ENCODE measurements around the gene PLD3.

- TF ChIP-seq, protein P1, sequence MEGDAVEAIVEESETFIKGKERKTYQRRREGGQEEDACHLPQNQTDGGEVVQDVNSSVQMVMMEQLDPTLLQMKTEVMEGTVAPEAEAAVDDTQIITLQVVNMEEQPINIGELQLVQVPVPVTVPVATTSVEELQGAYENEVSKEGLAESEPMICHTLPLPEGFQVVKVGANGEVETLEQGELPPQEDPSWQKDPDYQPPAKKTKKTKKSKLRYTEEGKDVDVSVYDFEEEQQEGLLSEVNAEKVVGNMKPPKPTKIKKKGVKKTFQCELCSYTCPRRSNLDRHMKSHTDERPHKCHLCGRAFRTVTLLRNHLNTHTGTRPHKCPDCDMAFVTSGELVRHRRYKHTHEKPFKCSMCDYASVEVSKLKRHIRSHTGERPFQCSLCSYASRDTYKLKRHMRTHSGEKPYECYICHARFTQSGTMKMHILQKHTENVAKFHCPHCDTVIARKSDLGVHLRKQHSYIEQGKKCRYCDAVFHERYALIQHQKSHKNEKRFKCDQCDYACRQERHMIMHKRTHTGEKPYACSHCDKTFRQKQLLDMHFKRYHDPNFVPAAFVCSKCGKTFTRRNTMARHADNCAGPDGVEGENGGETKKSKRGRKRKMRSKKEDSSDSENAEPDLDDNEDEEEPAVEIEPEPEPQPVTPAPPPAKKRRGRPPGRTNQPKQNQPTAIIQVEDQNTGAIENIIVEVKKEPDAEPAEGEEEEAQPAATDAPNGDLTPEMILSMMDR (conservative IDR thresholded peaks at IDR 0.05 in 1 of 2, IDR thresholded peaks at IDR 0.05 in 1 of 2; ENCODE audit: low read depth in 1 of 2, low read length in 2 of 2) = no peak
- no peak for TF ChIP-seq EZH2 (IDR thresholded peaks at IDR 0.05; ENCODE audit: low read length, missing control alignments)
Observed at GRCh38 chr19:40416918-40417642, 68.6 kb downstream of the PLD3 start.

Data from fibroblast of lung (primary cell).